Lower leg skin (tissue), 3 donors: ENCODE measurements around the gene NOTCH2.

Experiments used
- CTCF ChIP-seq, 3 donors: fragments of 450-650 bp; IDR thresholded peaks; one replicate each; pipeline ENCODE4 v1.5.1; 2016; ENCODE audit warnings: antibody characterized with exemption in 3 of 3, mild to moderate bottlenecking in 3 of 3, moderate library complexity in 2 of 3
- POLR2A ChIP-seq, 2 donors: fragments of 450-650 bp; IDR thresholded peaks; one replicate each; pipeline ENCODE4 v1.6.1; 2016 to 2017; ENCODE audit warnings: antibody characterized with exemption in 2 of 2, mild to moderate bottlenecking in 1 of 2, moderate library complexity in 1 of 2

GRCh38 chr1:119984771-119985170 is 84.7 kb downstream of the NOTCH2 start:
- no peak for TF ChIP-seq CTCF (IDR thresholded peaks at IDR 0.05)
- no peak for TF ChIP-seq POLR2A (IDR thresholded peaks at IDR 0.05)
